ENCODE results near the gene PLCB4. TPM values are rescaled to one million over a fixed set of nuclear protein-coding genes. Genes with fewer than 3 reads are reported as not detected.

Gene PLCB4
- total RNA-seq, 1 experiment from 2014 or later = 14.9 TPM

- H3K4me3 ChIP-seq = no peak overlapping the region
- H3K79me2 ChIP-seq (ENCODE audit: low read depth) = no peaks in the 10 kb centered on the region
- no peaks in the 10 kb centered on the region for H3K27me3 ChIP-seq (ENCODE audit: insufficient read depth, low read depth)
- H2AFZ ChIP-seq = no peak overlapping the region
- H3K4me1 ChIP-seq (replicated peaks; ENCODE audit: insufficient read depth) = no peaks in the 10 kb centered on the region
- H3K9me3 ChIP-seq (ENCODE audit: insufficient read depth, low read depth) = no peaks in the 10 kb centered on the region
- DNase-seq = no peak
- BruUV-seq (replicated peaks) = no TSS peak
- H3K36me3 ChIP-seq (ENCODE audit: low read depth) = no peaks in the 10 kb centered on the region
- no peaks in the 10 kb centered on the region for H4K20me1 ChIP-seq (ENCODE audit: insufficient read depth)
- H3F3A ChIP-seq (ENCODE audit: insufficient read depth, low read depth) = no peaks in the 10 kb centered on the region
- intact Hi-C loops (cut with micrococcal nuclease; ENCODE audit: unreplicated experiment) = no loop called here
- H3K27ac ChIP-seq = no peak overlapping the region
- no peaks in the 10 kb centered on the region for H3K9me2 ChIP-seq (ENCODE audit: insufficient read depth)
- H3K4me2 ChIP-seq = no peak overlapping the region
- TF ChIP-seq EZH2 (IDR thresholded peaks at IDR 0.05; ENCODE audit: low read depth) = no peak
- TF ChIP-seq CTCF (conservative IDR thresholded peaks at IDR 0.05) = no peak
- POLR2A ChIA-PET (ENCODE audit: unreplicated experiment) = no interaction called here
- CTCF ChIA-PET = no interaction called here
These were observed 12.6 kb downstream of the PLCB4 start for GRCh38 chr20:9081423-9081966.

- Histone ChIP-seq H3F3A (ENCODE audit: insufficient read depth, low read depth) (0 out of 2 replicates have a peak, but pooled peaks cover 6% of the 10 kb centered on the region), H3K27ac (no peak overlapping the region), H3K27me3 (ENCODE audit: insufficient read depth, low read depth) (no peaks in the 10 kb centered on the region), H3K9me2 (ENCODE audit: insufficient read depth) (no peaks in the 10 kb centered on the region), H3K4me2 (no peak overlapping the region), H3K4me3 (no peak overlapping the region), H4K20me1 (ENCODE audit: insufficient read depth) (no peaks in the 10 kb centered on the region), H3K9me3 (ENCODE audit: insufficient read depth, low read depth) (no peaks in the 10 kb centered on the region), H2AFZ (no peak overlapping the region), H3K4me1 (replicated peaks; ENCODE audit: insufficient read depth) (peaks cover 6% of the 10 kb centered on the region), H3K79me2 (ENCODE audit: low read depth) (no peaks in the 10 kb centered on the region), H3K36me3 (ENCODE audit: low read depth) (no peaks in the 10 kb centered on the region)
- intact Hi-C loops (cut with micrococcal nuclease; ENCODE audit: unreplicated experiment) = no loop called here
- CTCF ChIA-PET = interaction anchor here (0.5 kb wide), 1 partner anchor 73 kb away, joined by 4 read pairs; no protein-coding TSS in a partner anchor
- no TSS peak for BruUV-seq (replicated peaks)
- TF ChIP-seq EZH2 (IDR thresholded peaks at IDR 0.05; ENCODE audit: low read depth) (no peak), CTCF (conservative IDR thresholded peaks at IDR 0.05) (no peak)
- no peak for DNase-seq
- POLR2A ChIA-PET (ENCODE audit: unreplicated experiment) = interaction anchor here (0.5 kb wide), 1 partner anchor 96 kb away, joined by 3 read pairs; no protein-coding TSS in a partner anchor
These were observed 13.9 kb downstream of the PLCB4 start for GRCh38 chr20:9082741-9083140.

- H3K36me3 ChIP-seq (ENCODE audit: low read depth) = no peaks in the 10 kb centered on the region
- no peaks in the 10 kb centered on the region for H4K20me1 ChIP-seq (ENCODE audit: insufficient read depth)
- H3K9me2 ChIP-seq (ENCODE audit: insufficient read depth) = no peaks in the 10 kb centered on the region
- no peaks in the 10 kb centered on the region for H3K79me2 ChIP-seq (ENCODE audit: low read depth)
- H3F3A ChIP-seq (ENCODE audit: insufficient read depth, low read depth) = 0 out of 2 replicates have a peak, but pooled peaks cover 14% of the 10 kb centered on the region
- intact Hi-C loops (cut with micrococcal nuclease; ENCODE audit: unreplicated experiment) = no loop called here
- BruUV-seq (replicated peaks) = no TSS peak
- H3K4me2 ChIP-seq = no peak overlapping the region
- no peak overlapping the region for H3K4me3 ChIP-seq
- CTCF ChIA-PET = no interaction called here
- no peak for DNase-seq
- H3K27ac ChIP-seq = peak overlapping the region; percentile 49; the same call in 1 of the 2 replicates
- TF ChIP-seq CTCF (conservative IDR thresholded peaks at IDR 0.05) (no peak), EZH2 (IDR thresholded peaks at IDR 0.05; ENCODE audit: low read depth) (no peak)
- no peaks in the 10 kb centered on the region for H3K27me3 ChIP-seq (ENCODE audit: insufficient read depth, low read depth)
- peaks cover 21% of the 10 kb centered on the region for H3K4me1 ChIP-seq (replicated peaks; ENCODE audit: insufficient read depth)
- POLR2A ChIA-PET (ENCODE audit: unreplicated experiment) = no interaction called here
- no peak overlapping the region for H2AFZ ChIP-seq
- H3K9me3 ChIP-seq (ENCODE audit: insufficient read depth, low read depth) = no peaks in the 10 kb centered on the region
These were observed 18.8 kb downstream of the PLCB4 start for GRCh38 chr20:9087531-9088217.

Data from PC-9 (cell line).